Effector CD8-positive, alpha-beta T cell (primary cell): ENCODE data around the gene FANCE.

Experiments used
- DNase-seq: peaks from one replicate; lab custom pipeline; 2025; lab: John Stamatoyannopoulos, UW

The FANCE gene

GRCh38 chr6:35484921-35485392 lies 32.8 kb downstream of the FANCE start:
- DNase-seq: no peak

- DNase-seq: no peak
Measured at GRCh38 chr6:35485402-35485877, 33.3 kb downstream of the FANCE start.

- no peak for DNase-seq
Measured at GRCh38 chr6:35486005-35486925, 34.1 kb downstream of the FANCE start.

GRCh38 chr6:35487658-35488516 lies 35.7 kb downstream of the FANCE start:
- no peak for DNase-seq

- no peak for DNase-seq
Measured at GRCh38 chr6:35488517-35488862, 36.4 kb downstream of the FANCE start.

- no peak for DNase-seq
Measured at GRCh38 chr6:35489066-35489465, 36.9 kb downstream of the FANCE start.

- DNase-seq: peak; percentile 19
Measured at GRCh38 chr6:35489995-35490791, 38.1 kb downstream of the FANCE start.

GRCh38 chr6:35490821-35491557 lies 38.9 kb downstream of the FANCE start:
- no peak for DNase-seq

- DNase-seq: no peak
Measured at GRCh38 chr6:35491558-35492257, 39.6 kb downstream of the FANCE start.

- no peak for DNase-seq
Measured at GRCh38 chr6:35492258-35492973, 40.3 kb downstream of the FANCE start.

GRCh38 chr6:35492974-35493284 lies 40.8 kb downstream of the FANCE start:
- no peak for DNase-seq

- DNase-seq: no peak
Measured at GRCh38 chr6:35493307-35493983, 41.3 kb downstream of the FANCE start.

GRCh38 chr6:35494161-35494563 lies 42.0 kb downstream of the FANCE start:
- DNase-seq: no peak

- DNase-seq: no peak
Measured at GRCh38 chr6:35495258-35496035, 43.3 kb downstream of the FANCE start.

- no peak for DNase-seq
Measured at GRCh38 chr6:35496036-35496840, 44.1 kb downstream of the FANCE start.

- DNase-seq: peak; percentile 42
Measured at GRCh38 chr6:35496841-35497570, 44.9 kb downstream of the FANCE start, which contains the start of gene TEAD3. Gene TEAD3 (minus strand): TSS chr6:35497079.
